ENCODE data around the gene RNF208.

Gene RNF208

DNA sequence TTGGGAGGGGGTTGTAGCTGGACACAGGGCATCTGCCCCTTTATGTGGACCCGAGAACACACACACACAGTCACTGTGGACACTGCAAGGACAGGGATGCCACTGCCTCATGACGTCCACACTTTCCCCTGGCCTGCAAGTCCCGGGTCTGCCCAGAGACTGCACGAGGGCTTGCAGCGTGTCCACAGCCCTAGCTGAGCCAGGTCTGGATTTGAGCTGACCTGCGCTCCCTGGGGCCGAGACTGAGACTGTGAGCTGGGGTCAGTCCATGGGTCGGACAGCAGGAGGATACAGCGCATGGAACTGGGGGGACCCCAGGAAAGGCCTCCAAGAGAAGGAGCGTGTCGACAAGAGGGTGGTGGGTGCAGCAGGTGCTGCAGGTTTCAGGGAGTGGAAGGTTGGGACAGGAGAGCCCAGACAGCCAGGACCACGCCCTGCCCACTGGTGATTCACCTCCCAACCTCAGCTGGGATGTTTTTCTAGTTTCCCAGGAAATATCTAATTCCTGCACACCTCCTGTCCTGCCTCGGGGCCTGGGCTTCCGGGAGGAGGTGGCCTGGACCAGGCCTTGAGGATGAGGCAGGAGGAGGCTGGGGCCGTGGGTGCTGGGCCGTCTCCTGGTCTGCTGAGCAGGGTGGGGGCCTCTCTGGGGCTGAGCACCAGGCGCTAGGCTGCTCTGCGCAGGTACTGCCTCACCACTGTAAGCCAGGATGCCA lies 4.5 kb upstream of the RNF208 start:
- DNase-seq: no peak

- DNase-seq: no peak
These were observed 3.8 kb upstream of the RNF208 start for GRCh38 chr9:137225699-137226331.

- no peak for DNase-seq
These were observed 3.0 kb upstream of the RNF208 start, which contains the start of gene CYSRT1 for GRCh38 chr9:137224830-137225694. TSS of gene CYSRT1 (plus strand) at chr9:137225174. CDS start at chr9:137225622, 448 bp downstream.

DNA sequence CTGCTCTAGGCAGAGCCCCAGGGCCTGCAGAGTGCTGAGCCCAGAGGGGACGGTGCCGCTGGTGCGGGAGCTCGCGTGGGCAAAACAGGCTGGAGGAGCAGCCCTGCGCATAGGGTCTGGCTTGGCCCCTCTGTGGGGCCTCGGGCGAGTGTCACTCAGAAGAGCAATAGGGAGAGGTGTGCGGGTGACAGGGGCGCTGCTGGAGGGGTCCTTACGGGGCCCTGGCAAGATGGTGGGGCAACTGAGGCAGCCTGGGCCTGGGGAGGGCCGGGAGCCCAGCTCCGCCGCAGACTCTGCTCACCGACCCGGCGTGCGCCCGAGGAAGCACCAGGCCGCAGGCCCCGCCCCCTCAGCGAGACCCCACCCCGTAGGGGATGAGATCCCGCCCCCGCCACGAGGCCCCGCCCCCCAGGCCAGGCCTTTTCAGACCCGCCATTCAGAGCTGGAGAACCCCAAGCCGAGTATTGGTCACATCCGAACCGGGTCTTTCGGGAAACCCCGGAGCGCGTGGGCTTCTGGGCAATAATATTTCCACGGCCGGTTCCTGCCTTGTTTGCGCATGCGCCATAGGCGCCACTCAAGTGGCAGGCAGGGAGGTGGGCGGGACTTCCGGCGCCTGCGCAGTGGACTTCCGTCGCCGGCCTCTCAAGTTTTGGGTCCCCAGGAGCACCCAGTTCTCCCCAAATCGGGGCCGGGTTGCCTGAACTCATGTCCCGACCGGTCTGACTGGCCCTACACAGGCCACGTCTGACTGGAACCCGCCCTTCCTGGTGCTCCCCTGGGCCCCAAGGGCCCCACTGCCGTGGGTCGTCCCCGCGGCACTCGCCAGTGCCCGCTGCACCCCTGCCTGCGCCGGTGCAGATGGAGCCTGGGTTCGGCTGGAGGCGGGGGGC lies 1.3 kb upstream of the RNF208 start:
- DNase-seq: peak; percentile 93 to 99 (median 99)

- DNase-seq: peak in 2 of 3 experiments; percentile 55 to 60
These were observed 431 bp downstream of the RNF208 start for GRCh38 chr9:137221506-137222111.

DNA sequence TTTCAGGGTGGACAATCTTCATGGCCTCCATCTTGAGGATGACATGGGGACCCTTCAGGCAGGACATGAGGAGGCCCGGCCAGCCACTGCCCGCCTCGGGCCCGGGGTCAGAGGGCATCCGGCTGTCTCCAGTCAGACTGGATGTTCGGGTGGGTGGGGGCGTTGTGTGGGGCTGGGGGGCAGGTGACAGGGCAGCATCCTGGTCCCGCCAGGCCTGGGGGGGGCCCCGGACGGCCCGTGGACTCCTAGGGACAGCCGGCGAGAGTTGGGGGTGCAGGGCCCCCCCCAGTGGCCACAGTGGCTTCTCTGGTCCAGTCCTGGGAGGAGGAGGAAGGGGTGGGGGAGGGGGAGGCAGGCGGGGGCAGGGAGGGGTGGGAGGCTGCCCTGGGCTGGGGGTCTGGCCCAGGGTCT lies 940 bp downstream of the RNF208 start:
- no peak for DNase-seq

DNA sequence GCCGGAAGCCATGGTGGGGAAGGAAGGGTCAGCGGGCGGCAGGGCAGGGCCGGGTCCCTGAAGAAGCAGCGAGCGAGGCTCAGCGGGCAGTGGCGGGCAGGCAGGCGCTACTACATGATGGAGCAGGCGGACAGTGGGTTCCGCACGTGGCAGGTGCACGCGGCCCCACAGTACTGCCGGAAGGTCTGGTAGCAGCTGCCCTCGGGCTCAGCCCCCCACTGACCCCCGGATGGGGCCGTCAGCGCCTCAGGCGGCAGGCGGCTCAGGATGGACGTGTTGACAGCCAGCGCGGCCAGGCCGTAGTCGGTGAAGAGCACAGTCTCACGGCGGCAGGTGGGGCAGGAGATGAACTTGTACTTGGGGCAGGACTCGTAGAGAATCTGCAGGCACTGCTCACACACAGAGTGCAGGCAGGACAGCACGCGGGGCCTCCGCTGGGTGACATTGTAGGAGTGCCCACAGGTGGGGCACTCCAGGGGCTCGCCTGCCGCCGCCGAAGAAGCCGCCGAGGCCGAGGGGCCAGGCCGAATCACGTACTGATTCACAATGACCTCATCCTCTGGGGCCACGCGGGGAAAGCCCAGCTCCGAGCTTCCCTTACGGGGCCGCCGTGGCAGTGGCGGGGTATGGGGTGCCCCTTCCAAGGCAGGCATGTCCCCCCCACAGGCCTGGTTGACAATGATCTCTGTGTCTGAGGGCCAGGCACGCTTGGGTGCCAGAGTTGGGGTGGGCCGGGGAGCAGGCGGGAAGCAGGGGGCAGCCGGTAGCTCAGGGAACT lies 1.5 kb downstream of the RNF208 start:
- no peak for DNase-seq

GRCh38 chr9:137219757-137220316 lies 2.2 kb downstream of the RNF208 start:
- DNase-seq: no peak

- no peak for DNase-seq
These were observed 3.2 kb downstream of the RNF208 start for GRCh38 chr9:137218754-137219271.

GRCh38 chr9:137218212-137218753 lies 3.8 kb downstream of the RNF208 start:
- DNase-seq: no peak

DNA sequence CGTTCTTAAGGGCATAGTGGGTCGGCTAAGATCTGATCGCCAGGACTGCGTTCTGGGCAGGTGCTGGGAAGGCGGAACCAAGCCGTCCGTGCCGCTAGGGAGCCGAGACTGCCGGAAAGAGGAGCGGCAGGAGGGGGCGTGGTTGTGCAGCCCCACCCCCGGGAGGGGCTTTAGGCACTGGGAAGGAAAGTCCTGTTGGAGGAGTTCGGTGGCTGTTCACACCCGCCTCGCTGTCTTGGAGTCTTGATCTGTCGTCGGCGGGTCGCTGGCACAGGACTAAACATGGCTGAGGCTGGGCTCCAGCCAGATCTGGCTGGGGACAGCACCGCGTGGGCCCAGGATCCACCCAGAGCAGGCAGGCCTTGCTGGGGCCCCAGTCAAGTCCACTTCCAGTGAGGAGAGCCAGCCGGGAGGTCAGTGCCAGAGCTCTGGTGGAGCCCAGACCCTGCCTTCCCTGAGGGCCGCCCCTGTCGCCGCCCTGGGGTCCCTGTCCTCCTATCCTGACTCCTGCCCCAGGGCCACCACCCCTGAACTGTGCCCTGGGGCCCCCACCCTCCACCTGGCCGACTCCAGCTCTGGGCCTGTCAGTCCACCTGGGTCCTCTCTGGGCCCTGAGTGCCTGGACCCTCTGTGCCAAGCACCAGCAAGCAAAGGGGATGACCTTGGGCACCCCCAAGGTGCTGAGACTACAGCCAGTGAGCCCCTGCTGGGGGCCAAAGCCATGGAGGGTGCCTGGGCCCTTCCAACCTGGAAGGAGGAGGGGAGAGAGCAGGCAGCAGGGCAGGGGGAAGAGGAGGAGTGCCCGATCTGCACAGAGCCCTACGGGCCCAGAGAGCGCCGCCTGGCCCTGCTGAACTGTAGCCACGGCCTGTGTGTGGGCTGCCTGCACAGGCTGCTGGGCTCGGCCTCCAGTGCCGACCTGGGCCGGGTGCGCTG lies 4.5 kb downstream of the RNF208 start:
- peak in 1 of 3 experiments; percentile 41 for DNase-seq

DNA sequence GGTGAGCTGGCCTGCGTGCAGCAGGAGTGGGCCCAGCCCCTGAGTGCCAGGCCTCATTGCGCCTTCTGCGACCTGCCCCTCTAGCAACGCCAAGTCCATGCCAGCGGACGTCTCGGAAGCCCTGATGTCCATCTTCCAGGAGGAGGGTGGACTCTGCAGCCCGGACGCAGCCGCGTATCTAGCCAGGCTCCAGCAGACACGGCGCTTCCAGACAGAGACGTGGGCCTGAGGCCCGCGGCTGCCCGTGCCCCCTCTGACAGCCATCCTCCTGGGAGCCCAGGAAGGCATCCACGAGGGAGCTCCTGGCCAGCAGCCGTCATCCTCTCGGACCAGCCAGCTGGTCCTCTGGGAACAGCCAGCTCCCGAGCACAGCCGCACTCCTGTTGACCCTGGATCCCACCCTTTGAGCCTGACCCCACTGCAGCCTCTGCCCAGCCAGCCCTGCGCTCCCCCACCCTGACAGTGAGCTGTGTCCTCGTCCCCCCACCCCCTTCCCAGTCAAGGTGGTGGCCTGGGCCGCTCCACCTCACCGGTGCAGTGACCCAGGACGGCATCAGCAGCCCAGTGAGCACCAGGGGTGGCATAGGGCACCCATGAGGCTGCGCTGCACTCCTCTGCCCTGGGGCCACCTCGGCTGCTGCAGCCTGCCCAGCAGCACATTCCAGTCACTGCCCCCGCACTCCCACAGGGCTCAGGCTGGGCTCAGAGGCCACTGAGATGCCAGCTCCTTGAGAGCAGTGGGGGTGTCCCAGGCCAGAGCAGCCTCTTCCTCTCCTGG lies 5.7 kb downstream of the RNF208 start:
- no peak for DNase-seq

- DNase-seq: no peak
These were observed 6.6 kb downstream of the RNF208 start for GRCh38 chr9:137215196-137215986.

GRCh38 chr9:137214620-137215019 lies 7.4 kb downstream of the RNF208 start:
- DNase-seq: no peak

DNA sequence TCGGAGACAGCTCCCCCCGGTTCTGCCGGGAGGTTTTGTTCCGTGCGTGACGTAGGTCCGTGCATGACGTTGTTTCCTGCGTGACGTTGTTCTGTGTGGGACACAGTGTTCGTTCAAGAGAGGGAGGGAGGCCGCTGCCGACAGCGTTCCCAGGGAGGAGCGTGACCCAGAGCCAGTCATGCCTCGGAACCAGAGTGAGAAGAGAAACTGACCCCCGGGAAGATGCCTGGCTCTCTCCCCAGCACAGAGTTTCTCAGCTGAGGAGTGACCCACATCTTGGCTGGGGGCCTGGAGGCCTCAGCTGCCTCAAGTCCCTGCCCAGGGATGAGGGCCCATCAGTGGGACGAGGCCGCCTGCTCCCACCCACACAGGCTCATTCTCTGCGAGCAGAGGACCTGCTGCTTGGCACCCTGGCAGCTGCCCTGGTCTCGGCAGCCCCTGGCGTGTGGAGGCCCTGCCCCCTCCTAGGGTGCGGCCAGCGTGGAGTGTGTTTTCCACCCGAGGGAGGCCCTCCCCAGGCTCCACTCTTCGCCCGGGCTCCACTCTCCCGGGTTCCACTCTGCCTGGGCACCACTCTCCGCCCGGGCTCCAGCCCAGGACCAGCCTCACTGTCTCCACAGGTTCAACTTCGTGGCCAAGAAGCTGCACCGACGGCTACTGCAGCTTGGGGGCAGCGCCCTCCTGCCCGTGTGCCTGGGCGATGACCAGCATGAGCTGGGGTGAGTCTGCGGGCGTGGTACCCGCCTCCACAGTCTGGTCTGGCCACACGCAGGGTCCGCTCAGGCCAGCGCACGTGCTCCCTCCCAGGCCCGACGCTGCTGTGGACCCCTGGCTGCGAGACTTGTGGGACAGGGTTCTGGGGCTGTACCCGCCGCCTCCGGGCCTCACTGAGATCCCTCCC lies 8.6 kb downstream of the RNF208 start:
- no peak for DNase-seq

- no peak for DNase-seq
These were observed 9.5 kb downstream of the RNF208 start for GRCh38 chr9:137212520-137212919.
